OCI-LY3 (cell line): ENCODE data around the gene LIPG.

ENCODE experiments used
- CTCF ChIP-seq: fragments of 200-600, 300-600 bp; sonication (generic); IDR thresholded peaks from 2 replicates; pipeline ENCODE4 v1.5.1; 2014; ENCODE audit warnings: antibody characterized with exemption, low read length, low read depth
- EZH2phosphoT487 ChIP-seq: fragments of 200-600 bp; shearing (Covaris generic); IDR thresholded peaks from 2 replicates; pipeline ENCODE4 v1.6.1; 2018; ENCODE audit warnings: antibody characterized with exemption, mixed run types, low read depth

- TF ChIP-seq CTCF: no peak
- TF ChIP-seq EZH2phosphoT487: no peak
Observed at GRCh38 chr18:49584394-49584793, 22.5 kb downstream of the LIPG start.
